Measurements from ENCODE around the gene PHACTR3.

Gene PHACTR3

GRCh38 chr20:59720013-59720412, 115.7 kb downstream of the PHACTR3 start:
- in situ Hi-C loops (cut with MboI; ENCODE audit: low sequenced_read_pairs, unreplicated experiment): no loop called here
- no peak for TF ChIP-seq CTCF (IDR thresholded peaks at IDR 0.05; ENCODE audit: borderline replicate concordance, control extremely low read depth, extremely low read depth, insufficient read depth, missing control alignments)
- DNase-seq (ENCODE audit: low spot score): no peak

- no peak for TF ChIP-seq CTCF (IDR thresholded peaks at IDR 0.05; ENCODE audit: borderline replicate concordance, control extremely low read depth, extremely low read depth, insufficient read depth, missing control alignments)
- in situ Hi-C loops (cut with MboI; ENCODE audit: low sequenced_read_pairs, unreplicated experiment): no loop called here
Observed at GRCh38 chr20:59721386-59721785, 117.0 kb downstream of the PHACTR3 start.

DNA sequence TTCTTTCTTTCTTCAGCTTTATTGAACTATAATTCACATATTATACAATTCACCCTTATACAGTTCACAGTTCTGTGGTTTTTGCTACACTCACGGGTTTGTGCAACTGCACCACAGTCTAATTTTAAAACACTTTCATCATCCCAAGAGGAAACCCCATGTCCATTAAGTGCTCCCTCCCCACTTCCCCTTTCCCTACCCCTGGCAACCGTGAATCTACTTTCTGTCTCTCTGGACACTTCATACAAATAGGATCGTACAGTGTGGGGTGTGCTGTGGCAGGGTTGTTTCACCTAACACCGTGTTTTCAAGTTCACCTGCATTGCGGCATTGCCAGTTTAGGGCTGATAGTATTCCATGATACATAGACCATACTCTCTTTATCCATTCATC, 118.8 kb downstream of the PHACTR3 start:
- in situ Hi-C loops (cut with MboI; ENCODE audit: low sequenced_read_pairs, unreplicated experiment): no loop called here
- no peak for TF ChIP-seq CTCF (IDR thresholded peaks at IDR 0.05; ENCODE audit: borderline replicate concordance, control extremely low read depth, extremely low read depth, insufficient read depth, missing control alignments)
- DNase-seq (ENCODE audit: low spot score): no peak

More at GRCh38 chr20:59721386-59721785, 117.0 kb downstream of the PHACTR3 start:
- no peak for DNase-seq (ENCODE audit: low spot score)

DNA sequence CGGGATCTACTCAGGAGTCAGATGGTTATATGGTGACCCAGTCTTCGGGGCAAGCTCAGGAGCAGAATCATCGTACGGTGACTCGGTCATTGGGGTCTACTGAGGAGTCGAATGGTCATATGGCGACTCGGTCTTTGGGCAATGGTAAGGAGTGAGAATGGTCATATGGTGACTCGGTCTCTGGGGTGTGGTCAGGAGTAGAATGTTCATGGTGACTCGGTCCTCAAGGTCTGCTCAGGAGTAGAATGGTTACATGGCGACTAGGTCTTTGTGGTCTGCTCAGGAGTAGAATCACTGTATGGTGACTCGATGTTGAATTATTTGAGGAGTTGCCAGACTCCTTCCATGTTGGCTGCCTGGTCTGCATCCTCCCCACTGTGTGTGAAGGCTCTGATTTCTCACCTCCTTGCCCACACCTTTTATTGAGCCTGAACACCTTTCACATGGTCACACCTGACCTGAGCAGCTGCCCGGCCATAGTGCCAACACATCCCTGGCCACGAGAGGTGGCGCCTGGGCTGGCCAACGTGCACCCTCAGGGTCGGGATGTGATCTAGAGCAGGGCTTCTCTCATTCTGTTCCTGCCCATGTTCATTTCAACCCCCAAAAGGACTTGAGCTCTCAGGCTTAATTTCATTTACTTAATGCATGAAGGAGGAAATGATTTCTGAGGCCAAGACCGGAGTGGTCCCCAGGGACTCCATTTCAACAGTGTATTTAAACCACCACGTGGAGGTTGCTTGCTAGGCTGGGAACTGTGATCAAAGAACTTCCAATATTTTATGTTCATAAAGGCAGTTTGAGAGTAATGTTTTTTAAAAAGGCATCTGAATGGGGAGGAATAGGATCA, 119.5 kb downstream of the PHACTR3 start:
- DNase-seq (ENCODE audit: low spot score): no peak
- TF ChIP-seq CTCF (IDR thresholded peaks at IDR 0.05; ENCODE audit: borderline replicate concordance, control extremely low read depth, extremely low read depth, insufficient read depth, missing control alignments): no peak
- in situ Hi-C loops (cut with MboI; ENCODE audit: low sequenced_read_pairs, unreplicated experiment): no loop called here

- TF ChIP-seq CTCF (IDR thresholded peaks at IDR 0.05; ENCODE audit: borderline replicate concordance, control extremely low read depth, extremely low read depth, insufficient read depth, missing control alignments): no peak
- in situ Hi-C loops (cut with MboI; ENCODE audit: low sequenced_read_pairs, unreplicated experiment): no loop called here
- DNase-seq (ENCODE audit: low spot score): no peak
Observed at GRCh38 chr20:59724457-59725366, 120.4 kb downstream of the PHACTR3 start.

GRCh38 chr20:59725476-59726280, 121.3 kb downstream of the PHACTR3 start:
- no peak for DNase-seq (ENCODE audit: low spot score)
- in situ Hi-C loops (cut with MboI; ENCODE audit: low sequenced_read_pairs, unreplicated experiment): no loop called here
- no peak for TF ChIP-seq CTCF (IDR thresholded peaks at IDR 0.05; ENCODE audit: borderline replicate concordance, control extremely low read depth, extremely low read depth, insufficient read depth, missing control alignments)
